COLO668 (cell line): ENCODE data around the gene MS4A7.

Source experiments
- DNase-seq: peaks from one replicate; lab custom pipeline; 2025; ENCODE audit not compliant: unreplicated experiment; lab: John Stamatoyannopoulos, UW

The MS4A7 gene

DNA sequence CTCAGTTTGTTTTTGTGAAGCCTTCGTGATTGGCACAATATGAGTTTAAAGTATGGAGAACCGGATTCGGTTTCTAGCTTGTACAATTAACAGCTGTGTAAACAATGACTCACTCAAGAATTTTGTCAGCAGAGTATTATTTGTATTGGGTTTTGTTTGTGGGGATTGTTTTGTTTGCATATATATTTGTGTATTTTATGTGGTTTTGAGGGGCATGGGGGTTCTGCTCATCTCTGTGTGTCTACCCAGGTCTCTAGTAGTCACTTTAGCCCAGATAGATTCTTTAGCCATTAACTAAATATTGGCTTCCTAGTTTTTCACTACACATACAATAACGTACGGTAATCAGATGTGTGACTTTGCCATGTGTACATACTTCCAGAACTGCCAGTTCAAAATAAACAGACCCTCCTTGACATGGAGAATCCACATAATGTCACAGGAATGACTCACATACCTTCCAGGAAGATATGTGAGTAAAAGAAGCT is 7.5 kb upstream of the MS4A7 start:
- DNase-seq = peak; percentile 33

- DNase-seq = no peak
Observed at GRCh38 chr11:60371386-60371785, 6.9 kb upstream of the MS4A7 start.

- DNase-seq = no peak
Observed at GRCh38 chr11:60371854-60372253, 6.5 kb upstream of the MS4A7 start.

GRCh38 chr11:60372767-60373166 is 5.6 kb upstream of the MS4A7 start:
- no peak for DNase-seq

DNA sequence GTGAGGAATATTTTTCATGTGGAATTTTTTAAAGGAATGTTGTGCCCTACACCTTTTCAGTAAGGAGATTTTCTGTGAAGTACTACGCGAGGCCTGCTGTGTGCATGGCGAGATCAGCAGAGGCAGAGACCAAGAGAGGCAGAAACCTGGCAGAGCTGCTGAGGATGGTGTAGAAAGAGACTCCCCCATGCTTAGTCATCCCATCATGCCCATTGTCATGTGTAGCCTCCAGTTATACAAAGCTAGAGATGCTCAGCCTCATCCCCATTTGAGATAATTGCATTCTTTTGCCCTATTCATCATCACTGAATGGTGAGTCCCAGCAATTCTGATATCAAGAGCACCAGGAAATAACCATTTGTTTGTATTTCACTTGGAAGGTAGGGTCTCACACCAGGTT is 3.0 kb upstream of the MS4A7 start:
- no peak for DNase-seq

DNA sequence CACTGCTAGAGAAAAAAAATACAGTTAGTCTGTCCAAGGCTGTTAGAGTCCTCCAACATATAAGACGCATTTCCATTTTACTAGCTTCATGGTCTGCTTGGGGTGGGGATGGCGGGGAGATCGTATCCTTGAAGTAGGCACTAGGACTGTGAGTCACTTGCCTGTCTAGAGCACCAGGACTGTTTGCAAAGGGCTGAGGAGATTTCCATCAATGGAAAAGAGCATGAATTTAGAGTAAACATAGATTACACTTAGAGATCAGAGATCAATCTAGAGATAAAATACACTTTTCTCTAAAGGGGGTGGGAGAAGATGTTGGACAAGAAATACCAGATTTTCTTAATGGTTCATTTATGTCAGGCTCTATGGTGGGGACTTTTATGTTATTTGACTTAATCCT is 1.7 kb upstream of the MS4A7 start:
- no peak for DNase-seq

DNA sequence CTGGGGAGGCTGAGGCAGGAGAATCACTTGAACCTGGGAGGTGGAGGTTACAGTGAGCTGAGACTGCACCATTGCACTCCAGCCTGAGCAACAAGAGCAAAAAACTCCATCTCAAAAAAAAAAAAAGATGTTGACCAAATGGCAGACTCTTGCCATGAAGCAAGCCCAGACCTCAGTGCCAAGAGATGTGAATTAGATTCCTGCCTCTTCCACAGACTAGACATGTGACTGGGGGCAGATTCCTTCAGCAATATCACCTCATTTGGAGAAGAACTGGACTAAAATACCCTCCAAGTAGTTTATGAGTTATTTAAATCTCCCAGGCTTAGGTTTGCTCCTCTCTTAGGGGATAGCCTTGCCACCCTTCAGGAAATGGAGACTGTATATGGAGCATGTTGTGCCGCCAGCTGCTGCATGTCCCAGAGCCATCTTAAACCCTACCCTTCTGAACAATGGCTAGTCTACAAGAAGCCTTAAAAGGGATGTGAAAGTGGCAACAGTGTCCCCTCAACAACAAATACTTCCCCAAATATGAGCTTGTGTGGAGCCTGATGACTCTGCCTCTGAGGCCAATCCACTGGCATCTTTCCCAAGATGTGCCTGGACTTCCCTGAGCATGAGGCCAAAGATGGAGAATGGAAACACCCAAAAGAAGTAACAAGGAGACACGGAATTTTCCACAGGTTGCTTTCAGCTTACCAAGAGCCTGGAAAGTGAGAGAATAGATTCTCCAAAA is 763 bp upstream of the MS4A7 start:
- no peak for DNase-seq

DNA sequence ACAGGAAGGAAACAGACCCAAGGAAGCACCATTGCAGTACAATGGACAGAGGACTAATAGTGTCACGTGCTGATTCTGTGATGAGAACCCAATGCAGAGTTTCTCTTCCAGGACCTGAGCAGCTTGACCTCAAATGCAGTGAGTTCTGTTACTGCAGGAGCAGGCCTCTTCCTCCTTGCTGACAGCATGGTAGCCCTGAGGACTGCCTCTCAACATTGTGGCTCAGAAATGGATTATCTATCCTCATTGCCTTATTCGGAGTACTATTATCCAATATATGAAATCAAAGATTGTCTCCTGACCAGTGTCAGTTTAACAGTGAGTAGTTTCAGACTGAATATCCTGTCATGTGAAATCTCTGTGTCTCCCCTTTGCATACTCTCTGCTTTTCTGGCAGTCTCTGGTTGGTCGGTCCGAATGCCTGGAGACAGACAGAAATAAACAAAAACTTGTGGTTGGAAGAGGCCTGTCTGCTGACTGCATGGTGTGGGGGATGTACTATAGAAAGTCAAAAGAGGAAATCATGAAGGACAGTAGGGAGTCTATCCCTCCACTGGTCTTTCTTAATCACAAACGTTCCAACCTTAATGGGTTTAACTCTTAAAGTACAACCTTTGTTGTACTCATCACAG is 11.1 kb downstream of the MS4A7 start:
- DNase-seq = no peak

GRCh38 chr11:60390419-60390818 is 12.1 kb downstream of the MS4A7 start:
- no peak for DNase-seq

DNA sequence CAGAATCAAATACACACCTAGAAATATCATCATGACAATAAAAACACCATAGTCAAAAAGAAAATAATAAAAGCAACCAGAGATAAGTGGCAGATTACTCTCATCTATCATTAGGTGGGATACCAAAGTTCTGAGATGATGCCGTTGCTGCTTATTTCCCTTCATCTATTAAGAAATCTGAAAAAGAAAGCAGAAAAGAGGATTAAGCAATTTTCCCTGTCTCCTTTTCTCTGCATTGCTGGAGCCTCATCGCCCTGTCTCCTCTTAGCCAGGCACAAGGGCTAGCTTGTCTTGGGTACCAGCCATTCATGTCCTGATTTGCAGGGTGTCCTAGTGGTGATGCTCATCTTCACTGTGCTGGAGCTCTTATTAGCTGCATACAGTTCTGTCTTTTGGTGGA is 14.0 kb downstream of the MS4A7 start:
- DNase-seq = no peak

DNA sequence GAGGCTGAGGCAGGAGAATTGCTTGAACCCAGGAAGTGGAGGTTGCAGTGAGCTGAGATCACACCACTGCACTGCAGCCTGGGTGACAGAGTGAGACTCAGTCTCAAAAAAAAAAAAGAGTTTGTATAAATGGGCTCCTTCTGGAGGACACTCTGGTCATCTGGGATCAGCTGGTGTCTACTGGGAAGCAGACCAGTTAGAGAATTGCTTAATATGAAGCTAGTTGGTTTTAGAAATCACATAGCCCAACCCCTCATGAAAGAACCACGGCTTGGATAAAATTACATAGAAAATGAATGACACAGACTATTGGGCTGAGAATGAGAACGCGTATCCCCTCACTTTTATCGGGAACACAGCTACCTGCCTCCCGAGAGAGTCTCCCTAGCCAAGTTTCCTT is 14.7 kb downstream of the MS4A7 start:
- DNase-seq = no peak

DNA sequence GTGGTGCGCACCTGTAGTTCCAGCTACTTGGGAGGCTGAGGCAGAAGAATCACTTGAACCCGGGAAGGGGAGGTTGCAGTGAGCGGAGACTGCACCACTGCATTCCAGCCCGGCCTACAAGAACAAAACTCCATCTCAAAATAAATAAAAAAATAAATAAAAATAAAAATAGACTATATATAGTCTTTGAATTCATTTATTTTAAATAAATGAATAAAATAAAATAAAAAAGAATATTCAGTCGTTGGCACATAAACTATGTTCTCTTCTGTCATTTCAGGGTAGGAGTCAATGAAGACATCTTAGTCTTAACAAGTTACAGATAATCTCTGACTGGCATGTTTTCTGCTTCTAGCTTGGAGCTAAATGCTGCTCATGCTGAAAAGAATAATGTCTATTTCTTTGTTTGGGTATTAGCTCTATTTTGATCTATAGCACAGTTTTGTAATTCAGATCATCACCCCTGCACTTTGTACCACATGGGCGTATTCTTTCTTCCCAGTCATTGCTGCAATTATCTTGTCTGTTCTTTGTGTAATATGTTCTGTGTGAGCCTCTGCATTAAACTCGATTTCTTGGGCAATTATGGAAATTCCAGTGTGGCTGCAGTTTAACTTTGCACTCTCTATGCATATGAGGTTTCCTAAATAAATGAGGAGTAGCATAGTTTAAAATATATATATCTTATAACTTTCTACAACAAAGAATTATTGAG is 16.5 kb downstream of the MS4A7 start:
- no peak for DNase-seq

DNA sequence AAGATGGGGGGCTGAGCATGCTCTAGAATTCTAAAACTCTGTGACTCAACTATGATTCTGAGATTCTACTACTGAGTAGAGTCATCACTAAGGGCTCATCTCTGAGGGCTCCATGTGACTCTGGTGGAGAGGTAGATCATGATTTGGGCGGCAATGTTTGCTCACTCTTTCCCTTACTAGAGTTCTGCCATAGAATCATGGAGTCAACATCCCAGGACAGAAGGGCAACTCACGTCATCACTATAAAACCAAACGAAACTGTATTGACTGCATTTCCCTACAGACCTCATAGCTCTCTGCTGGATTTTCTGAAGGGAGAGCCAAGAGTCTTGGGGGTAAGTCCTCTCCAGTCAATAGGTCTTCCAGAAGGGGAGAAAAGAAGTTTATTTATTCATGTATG is 18.1 kb downstream of the MS4A7 start, which contains the start of gene MS4A14:
TSS of gene MS4A14 (plus strand) at position 78 of the 400 bp plus-strand sequence. CDS start at position 198, 120 bp downstream.
- no peak for DNase-seq

DNA sequence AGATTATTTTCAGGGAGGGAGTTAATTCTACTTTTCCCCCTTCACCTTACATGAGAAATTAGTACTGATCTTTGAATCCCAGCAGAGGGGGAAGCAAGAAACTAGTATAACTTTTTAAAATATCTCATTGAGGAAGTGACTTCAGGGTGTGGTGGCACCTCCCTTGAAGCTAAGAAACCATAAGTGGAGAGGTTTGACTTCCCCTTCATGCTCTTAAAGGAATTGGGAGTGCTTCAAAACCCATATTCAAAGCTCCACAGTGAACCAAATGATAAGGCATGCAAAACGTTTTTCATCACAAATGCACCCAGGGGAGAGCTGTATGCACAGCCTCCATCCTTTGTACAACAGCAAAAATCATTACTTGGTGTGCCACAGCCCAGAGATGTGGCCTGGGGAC is 18.5 kb downstream of the MS4A7 start:
- DNase-seq = no peak

DNA sequence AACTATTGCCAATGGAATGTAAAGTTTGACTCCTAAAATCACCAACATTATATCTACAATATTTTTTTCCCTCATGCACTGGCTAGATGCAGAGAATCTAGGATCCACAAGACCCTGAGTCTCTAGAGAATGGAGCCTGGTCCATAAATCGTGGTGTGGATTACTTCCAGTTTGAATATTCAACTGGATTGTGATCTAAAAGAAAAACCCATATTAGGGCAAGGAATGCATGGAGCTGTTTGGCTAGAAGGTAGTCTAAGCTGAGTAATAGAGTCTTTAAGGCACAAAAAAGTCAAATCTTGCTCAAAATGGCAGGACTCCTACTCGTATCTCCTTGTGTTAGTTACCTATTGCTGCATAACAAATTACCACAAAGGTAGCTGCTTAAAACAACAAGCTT is 41.7 kb downstream of the MS4A7 start:
- no peak for DNase-seq

GRCh38 chr11:60422609-60423008 is 44.3 kb downstream of the MS4A7 start:
- no peak for DNase-seq

DNA sequence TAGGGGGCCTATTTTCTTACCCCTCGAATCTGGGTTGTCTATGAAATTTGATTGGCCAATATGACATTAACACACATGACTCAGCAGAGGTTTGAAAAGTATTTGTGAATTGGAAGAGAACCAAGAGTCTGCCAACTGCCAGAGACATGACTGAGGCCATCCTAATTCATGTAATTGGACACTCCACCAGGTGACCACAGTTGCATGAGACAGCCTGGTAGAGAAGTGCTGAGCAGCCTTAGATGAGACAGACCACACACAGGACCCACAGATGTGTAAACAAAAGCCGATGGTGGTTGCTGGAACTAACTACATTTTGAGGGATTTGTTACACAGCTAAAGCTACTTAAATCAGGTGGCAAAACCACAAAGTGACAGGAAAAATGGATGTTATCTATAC is 50.2 kb downstream of the MS4A7 start:
- DNase-seq = peak; percentile 47

DNA sequence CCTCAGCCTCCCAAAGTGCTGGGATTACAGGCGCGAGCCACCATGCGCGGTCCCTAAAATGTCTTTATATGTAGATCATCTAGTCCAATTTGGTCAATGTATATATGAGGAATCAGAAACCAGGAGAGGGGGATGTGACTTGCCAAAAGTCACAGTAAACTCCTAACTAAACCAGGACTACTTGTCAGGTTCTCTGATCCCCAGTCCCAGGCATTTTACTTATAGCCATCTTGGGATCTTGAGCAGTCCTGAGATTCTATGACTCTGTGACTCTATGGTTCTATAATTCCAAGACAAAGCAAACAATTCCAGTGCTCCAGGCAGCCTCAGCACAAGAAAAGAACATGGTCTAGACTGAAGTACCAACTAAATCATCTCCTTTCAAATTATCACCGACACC is 50.9 kb downstream of the MS4A7 start, which contains the start of gene MS4A5:
TSS of gene MS4A5 (plus strand) at position 301 of the 400 bp plus-strand sequence. CDS start 103 bp downstream, outside the sequence.
- no peak for DNase-seq

- no peak for DNase-seq
Observed at GRCh38 chr11:60431251-60431650, 52.9 kb downstream of the MS4A7 start.

DNA sequence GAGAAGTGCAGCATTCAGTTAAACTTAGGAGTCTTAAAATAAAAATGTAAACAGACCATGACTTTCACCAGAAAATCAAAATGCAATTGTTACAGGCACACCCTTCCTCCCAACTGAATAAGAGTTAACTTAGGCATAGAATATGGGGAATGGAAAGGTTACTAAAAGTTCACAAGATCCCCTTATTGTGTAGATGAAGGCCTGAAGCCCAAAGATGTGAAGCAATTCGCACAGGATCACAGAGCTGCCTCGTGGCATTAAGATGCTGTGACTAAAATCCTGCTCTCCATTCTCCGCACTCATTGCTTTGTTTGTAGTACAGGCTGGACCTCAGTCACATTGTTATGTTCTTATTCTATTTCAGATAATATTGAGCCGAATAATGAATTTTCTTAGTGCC is 55.1 kb downstream of the MS4A7 start:
- no peak for DNase-seq
